Small intestine (tissue), 7 donors: ENCODE measurements around the gene GNAI3. TPM values are rescaled to one million over a fixed set of nuclear protein-coding genes. Genes with fewer than 3 reads are reported as not detected.

Experiments used
- DNase-seq, 2 donors: peaks; one replicate each; pipeline versions ENCODE4 v3.0.0 to v3.0.0-alpha.2; 2013
- FAIRE-seq: peaks from 2 replicates; lab custom pipeline; 2012; peaks lifted over from hg19 to GRCh38; lab: Jason Lieb, UNC
- H3K27ac ChIP-seq, 3 donors: one replicate each; pipeline ENCODE4 v1.5.1; 2013; ENCODE audit warnings: low read length in 2 of 3, mild to moderate bottlenecking in 2 of 3, control low read depth in 1 of 3, inconsistent platforms in 1 of 3, low read depth in 1 of 3, moderate library complexity in 1 of 3
- H3K27me3 ChIP-seq, 3 donors: one replicate each; pipeline ENCODE4 v1.6.1; 2013; ENCODE audit warnings: low read length in 3 of 3, inconsistent platforms in 1 of 3; ENCODE audit not compliant: control insufficient read depth in 3 of 3, insufficient read depth in 3 of 3
- H3K36me3 ChIP-seq, 3 donors: one replicate each; pipeline ENCODE4 v1.6.1; 2013; ENCODE audit warnings: low read length in 3 of 3, inconsistent platforms in 1 of 3, low read depth in 1 of 3, mild to moderate bottlenecking in 1 of 3, moderate library complexity in 1 of 3; ENCODE audit not compliant: control insufficient read depth in 3 of 3, insufficient read depth in 2 of 3
- H3K4me1 ChIP-seq, 3 donors: one replicate each; pipeline ENCODE4 v1.6.1; 2013; ENCODE audit warnings: low read length in 2 of 3, inconsistent platforms in 1 of 3, low read depth in 1 of 3, mild to moderate bottlenecking in 1 of 3, moderate library complexity in 1 of 3; ENCODE audit not compliant: control insufficient read depth in 3 of 3, insufficient read depth in 2 of 3
- H3K4me3 ChIP-seq, 3 donors: one replicate each; pipeline ENCODE4 v1.5.1; 2013; ENCODE audit warnings: low read length in 3 of 3, control low read depth in 1 of 3, inconsistent platforms in 1 of 3, low read depth in 1 of 3, mild to moderate bottlenecking in 1 of 3, moderate library complexity in 1 of 3
- H3K9me3 ChIP-seq, 2 donors: one replicate each; pipeline ENCODE4 v1.6.1; 2013; ENCODE audit warnings: low read depth in 1 of 2, low read length in 1 of 2; ENCODE audit not compliant: control insufficient read depth in 2 of 2, insufficient read depth in 1 of 2
- WGBS, 3 donors: extraction: QIAGEN DNeasy Blood & Tissue Kit; methylation state at CpG; one replicate each; pipeline ENCODE4 v1.1.7; 2013; 5-methylcytosine and 5-hydroxymethylcytosine counted together
- polyA plus RNA-seq, 4 donors: library from polyadenylated mRNA; stranded (reverse) in 3 of 4; unstranded in 1 of 4; fragments of 200-250 nt in 3 of 4; fragments of 120-200 nt in 1 of 4; gene quantifications; one replicate each; pipeline versions ENCODE4 v1.2.1 to v1.2.3, GENCODE V29; 2013
- donor health status: healthy with polysubstance abuse.
- donor health status: control.
- donor health status: control.
- donor health status: Bipolar disorder and iron deficiency.
- donor health status: healthy.

Gene GNAI3
- polyA plus RNA-seq, 4 donors, result 3.0 to 7.4 (median 4.1) TPM

GRCh38 chr1:109634771-109635750, 86.6 kb downstream of the GNAI3 start:
- whole genome bisulfite sequencing, 3 donors, result 42 to 57% (median 54%) methylated on average over 13 of the region's 13 CpGs
- Histone ChIP-seq H3K4me3 (no peak overlapping the region), H3K36me3 (peaks cover 2 to 31% (median 6%) of the 10 kb centered on the region in 3 donors), H3K9me3 (no peaks in the 10 kb centered on the region), H3K27me3 (no peaks in the 10 kb centered on the region), H3K4me1 (peaks cover 5 to 27% (median 8%) of the 10 kb centered on the region in 3 donors), H3K27ac (peak overlapping the region in 1 of 3 donors; percentile 32)
- no peak for DNase-seq
- no peak for FAIRE-seq

GRCh38 chr1:109635862-109636200, 87.4 kb downstream of the GNAI3 start:
- Histone ChIP-seq H3K4me1 (peaks cover 5 to 28% (median 8%) of the 10 kb centered on the region in 3 donors), H3K36me3 (peaks cover 2 to 25% (median 3%) of the 10 kb centered on the region in 3 donors), H3K27ac (peak overlapping the region in 1 of 3 donors; percentile 19), H3K27me3 (no peaks in the 10 kb centered on the region), H3K4me3 (no peak overlapping the region), H3K9me3 (no peaks in the 10 kb centered on the region)
- 72 to 86% (median 78%) methylated on average over 2 of the region's 2 CpGs for WGBS, 3 donors
- FAIRE-seq (no peak), DNase-seq (no peak)

GRCh38 chr1:109636201-109636952, 88.0 kb downstream of the GNAI3 start:
- DNase-seq, result peak; percentile 63 to 90
- no peak for FAIRE-seq
- WGBS, 3 donors, result 25 to 51% (median 43%) methylated on average over 9 of the region's 9 CpGs

GRCh38 chr1:109637446-109637845, 89.0 kb downstream of the GNAI3 start:
- H3K27me3 ChIP-seq, result no peaks in the 10 kb centered on the region
- no peak for FAIRE-seq
- DNase-seq, result no peak
- H3K4me3 ChIP-seq, result no peak overlapping the region
- H3K36me3 ChIP-seq, result peaks cover 0 to 8% (median 0%) of the 10 kb centered on the region in 3 donors
- H3K9me3 ChIP-seq, result no peaks in the 10 kb centered on the region
- H3K27ac ChIP-seq, result no peak overlapping the region
- 94 to 97% (median 95%) methylated on average over 7 of the region's 7 CpGs for WGBS, 3 donors
- peaks cover 5 to 28% (median 6%) of the 10 kb centered on the region in 3 donors for H3K4me1 ChIP-seq

More at GRCh38 chr1:109636201-109636952, 88.0 kb downstream of the GNAI3 start:
- H3K4me1 ChIP-seq, result peaks cover 5 to 28% (median 8%) of the 10 kb centered on the region in 3 donors
- H3K9me3 ChIP-seq, result no peaks in the 10 kb centered on the region
- peaks cover 0 to 19% (median 0%) of the 10 kb centered on the region in 3 donors for H3K36me3 ChIP-seq
- no peaks in the 10 kb centered on the region for H3K27me3 ChIP-seq
- H3K4me3 ChIP-seq, result no peak overlapping the region
- H3K27ac ChIP-seq, result peak overlapping the region in 2 of 3 donors; percentile 17 to 19

GRCh38 chr1:109639063-109639840, 90.8 kb downstream of the GNAI3 start:
- Histone ChIP-seq H3K9me3 (no peaks in the 10 kb centered on the region), H3K27me3 (no peaks in the 10 kb centered on the region), H3K4me3 (no peak overlapping the region), H3K27ac (no peak overlapping the region), H3K4me1 (peaks cover 5 to 29% (median 5%) of the 10 kb centered on the region in 3 donors), H3K36me3 (no peaks in the 10 kb centered on the region)
- no peak for DNase-seq
- FAIRE-seq, result no peak
- WGBS, 3 donors, result 43 to 64% (median 46%) methylated on average over 9 of the region's 9 CpGs

GRCh38 chr1:109639841-109640184, 91.4 kb downstream of the GNAI3 start:
- Histone ChIP-seq H3K27me3 (no peaks in the 10 kb centered on the region), H3K4me3 (no peak overlapping the region), H3K36me3 (no peaks in the 10 kb centered on the region), H3K9me3 (no peaks in the 10 kb centered on the region), H3K4me1 (peaks cover 5 to 29% (median 5%) of the 10 kb centered on the region in 3 donors), H3K27ac (no peak overlapping the region)
- 32 to 54% (median 46%) methylated on average over 6 of the region's 6 CpGs for WGBS, 3 donors
- FAIRE-seq (no peak), DNase-seq (no peak)

GRCh38 chr1:109640285-109640865, 92.0 kb downstream of the GNAI3 start:
- WGBS, 3 donors, result 44 to 48% (median 45%) methylated on average over 5 of the region's 5 CpGs

More at GRCh38 chr1:109640285-109640865, 92.0 kb downstream of the GNAI3 start:
- DNase-seq (peak; percentile 81), FAIRE-seq (no peak)
- no peak overlapping the region for H3K27ac ChIP-seq
- no peaks in the 10 kb centered on the region for H3K27me3 ChIP-seq
- no peaks in the 10 kb centered on the region for H3K9me3 ChIP-seq
- peaks cover 5 to 29% (median 5%) of the 10 kb centered on the region in 3 donors for H3K4me1 ChIP-seq
- H3K4me3 ChIP-seq, result no peak overlapping the region
- H3K36me3 ChIP-seq, result no peaks in the 10 kb centered on the region
